Keratinocyte (primary cell): ENCODE data around the gene SAV1.

Experiments used
- EZH2 ChIP-seq: IDR thresholded peaks from one replicate; pipeline ENCODE4 v1.6.1; 2012; ENCODE audit warnings: inconsistent platforms, mild to moderate bottlenecking, low read length, moderate library complexity
- TF ChIP-seq, protein P1 (sequence below), 3 experiments: IDR thresholded peaks in 1 of 3; conservative IDR thresholded peaks in 1 of 3; optimal IDR thresholded peaks in 1 of 3; 2 replicates in 2 of 3; 3 replicates in 1 of 3; pipeline versions ENCODE3 to v1.5.1; 2011; ENCODE audit warnings: low read length in 3 of 3, mild to moderate bottlenecking in 3 of 3, moderate library complexity in 2 of 3, control low read depth in 1 of 3, inconsistent platforms in 1 of 3; ENCODE audit not compliant: insufficient read depth in 2 of 3; ENCODE audit errors: extremely low read depth in 1 of 3

DNA sequence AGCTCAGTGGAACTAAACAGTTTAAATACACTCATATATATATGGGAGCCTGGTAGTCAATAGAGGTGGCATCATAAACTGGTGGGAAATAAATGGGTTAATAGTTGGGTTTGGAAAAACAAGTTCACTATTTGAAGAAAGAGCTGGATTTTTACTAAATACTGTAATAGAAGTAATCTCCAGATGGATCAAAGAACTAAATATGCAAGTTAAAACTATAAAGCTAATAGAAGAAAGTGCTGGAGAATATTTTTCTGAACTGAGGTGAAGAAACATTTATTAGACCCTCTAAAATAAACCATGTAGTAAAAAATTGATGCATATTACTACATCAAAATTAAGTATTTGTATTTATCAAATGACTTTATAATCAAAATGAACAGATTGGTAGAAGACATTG lies 69.3 kb downstream of the SAV1 start:
- TF ChIP-seq, protein P1, sequence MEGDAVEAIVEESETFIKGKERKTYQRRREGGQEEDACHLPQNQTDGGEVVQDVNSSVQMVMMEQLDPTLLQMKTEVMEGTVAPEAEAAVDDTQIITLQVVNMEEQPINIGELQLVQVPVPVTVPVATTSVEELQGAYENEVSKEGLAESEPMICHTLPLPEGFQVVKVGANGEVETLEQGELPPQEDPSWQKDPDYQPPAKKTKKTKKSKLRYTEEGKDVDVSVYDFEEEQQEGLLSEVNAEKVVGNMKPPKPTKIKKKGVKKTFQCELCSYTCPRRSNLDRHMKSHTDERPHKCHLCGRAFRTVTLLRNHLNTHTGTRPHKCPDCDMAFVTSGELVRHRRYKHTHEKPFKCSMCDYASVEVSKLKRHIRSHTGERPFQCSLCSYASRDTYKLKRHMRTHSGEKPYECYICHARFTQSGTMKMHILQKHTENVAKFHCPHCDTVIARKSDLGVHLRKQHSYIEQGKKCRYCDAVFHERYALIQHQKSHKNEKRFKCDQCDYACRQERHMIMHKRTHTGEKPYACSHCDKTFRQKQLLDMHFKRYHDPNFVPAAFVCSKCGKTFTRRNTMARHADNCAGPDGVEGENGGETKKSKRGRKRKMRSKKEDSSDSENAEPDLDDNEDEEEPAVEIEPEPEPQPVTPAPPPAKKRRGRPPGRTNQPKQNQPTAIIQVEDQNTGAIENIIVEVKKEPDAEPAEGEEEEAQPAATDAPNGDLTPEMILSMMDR (optimal IDR thresholded peaks at IDR 0.05 in 1 of 3, IDR thresholded peaks at IDR 0.05 in 1 of 3, conservative IDR thresholded peaks at IDR 0.05 in 1 of 3; ENCODE audit: extremely low read depth in 1 of 3, insufficient read depth in 2 of 3, low read length in 3 of 3): no peak
- no peak for TF ChIP-seq EZH2
